Measurements from ENCODE around the gene GAR1.

DNA sequence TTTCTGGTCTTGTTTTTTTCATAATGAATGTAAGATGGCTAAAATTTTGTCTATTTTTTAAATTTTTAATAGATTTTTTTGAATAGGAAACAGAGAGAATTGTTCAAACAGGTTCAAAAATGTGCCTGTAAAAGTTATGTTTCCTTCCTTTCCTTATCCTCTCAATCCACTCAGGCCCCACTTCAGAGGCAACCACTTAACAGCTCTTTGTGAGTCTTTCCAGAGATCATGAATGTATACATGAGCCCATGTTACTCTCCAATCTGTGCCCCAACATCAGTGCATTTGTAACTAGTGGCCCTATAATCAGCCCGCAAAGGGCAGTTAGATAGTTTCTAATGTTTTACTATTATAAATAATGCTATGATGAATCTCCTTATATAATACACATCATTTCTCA lies 27.8 kb upstream of the GAR1 start:
- TF ChIP-seq, protein P1, sequence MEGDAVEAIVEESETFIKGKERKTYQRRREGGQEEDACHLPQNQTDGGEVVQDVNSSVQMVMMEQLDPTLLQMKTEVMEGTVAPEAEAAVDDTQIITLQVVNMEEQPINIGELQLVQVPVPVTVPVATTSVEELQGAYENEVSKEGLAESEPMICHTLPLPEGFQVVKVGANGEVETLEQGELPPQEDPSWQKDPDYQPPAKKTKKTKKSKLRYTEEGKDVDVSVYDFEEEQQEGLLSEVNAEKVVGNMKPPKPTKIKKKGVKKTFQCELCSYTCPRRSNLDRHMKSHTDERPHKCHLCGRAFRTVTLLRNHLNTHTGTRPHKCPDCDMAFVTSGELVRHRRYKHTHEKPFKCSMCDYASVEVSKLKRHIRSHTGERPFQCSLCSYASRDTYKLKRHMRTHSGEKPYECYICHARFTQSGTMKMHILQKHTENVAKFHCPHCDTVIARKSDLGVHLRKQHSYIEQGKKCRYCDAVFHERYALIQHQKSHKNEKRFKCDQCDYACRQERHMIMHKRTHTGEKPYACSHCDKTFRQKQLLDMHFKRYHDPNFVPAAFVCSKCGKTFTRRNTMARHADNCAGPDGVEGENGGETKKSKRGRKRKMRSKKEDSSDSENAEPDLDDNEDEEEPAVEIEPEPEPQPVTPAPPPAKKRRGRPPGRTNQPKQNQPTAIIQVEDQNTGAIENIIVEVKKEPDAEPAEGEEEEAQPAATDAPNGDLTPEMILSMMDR (IDR thresholded peaks at IDR 0.05): no peak
- no peak for TF ChIP-seq POLR2A (IDR thresholded peaks at IDR 0.05)
- TF ChIP-seq EP300 (IDR thresholded peaks at IDR 0.05): no peak
